ENCODE measurements around the gene PORCN.
"Not testable (repeated sequence)": the region's sequence is repeated elsewhere in the genome, so short reads cannot be mapped to it uniquely, and the experiment has no call there.

PORCN gene

GRCh38 chrX:48512371-48512935 lies 3.7 kb downstream of the PORCN start:
- no peak for DNase-seq (ENCODE audit: low spot score)

DNA sequence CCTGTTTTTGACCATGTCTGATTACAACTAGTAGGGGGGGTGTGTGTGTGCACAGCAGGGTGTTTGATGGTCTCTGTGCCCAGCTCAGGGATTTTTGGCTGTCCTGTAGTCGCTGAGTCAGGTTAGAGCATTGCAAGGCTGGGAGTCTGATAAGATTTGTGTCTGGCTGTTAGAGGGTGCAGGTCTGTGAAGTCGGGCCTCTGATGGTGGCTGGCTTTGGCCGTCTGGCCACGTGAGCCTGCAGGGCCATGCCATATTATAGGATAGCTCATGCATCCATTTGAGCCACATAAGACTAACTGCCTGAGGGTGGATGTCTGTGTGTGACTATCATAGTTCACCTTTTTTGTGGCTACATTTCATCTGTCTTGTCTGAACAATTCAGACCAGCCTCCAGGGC lies 4.9 kb downstream of the PORCN start:
- DNase-seq (ENCODE audit: low spot score): no peak

DNA sequence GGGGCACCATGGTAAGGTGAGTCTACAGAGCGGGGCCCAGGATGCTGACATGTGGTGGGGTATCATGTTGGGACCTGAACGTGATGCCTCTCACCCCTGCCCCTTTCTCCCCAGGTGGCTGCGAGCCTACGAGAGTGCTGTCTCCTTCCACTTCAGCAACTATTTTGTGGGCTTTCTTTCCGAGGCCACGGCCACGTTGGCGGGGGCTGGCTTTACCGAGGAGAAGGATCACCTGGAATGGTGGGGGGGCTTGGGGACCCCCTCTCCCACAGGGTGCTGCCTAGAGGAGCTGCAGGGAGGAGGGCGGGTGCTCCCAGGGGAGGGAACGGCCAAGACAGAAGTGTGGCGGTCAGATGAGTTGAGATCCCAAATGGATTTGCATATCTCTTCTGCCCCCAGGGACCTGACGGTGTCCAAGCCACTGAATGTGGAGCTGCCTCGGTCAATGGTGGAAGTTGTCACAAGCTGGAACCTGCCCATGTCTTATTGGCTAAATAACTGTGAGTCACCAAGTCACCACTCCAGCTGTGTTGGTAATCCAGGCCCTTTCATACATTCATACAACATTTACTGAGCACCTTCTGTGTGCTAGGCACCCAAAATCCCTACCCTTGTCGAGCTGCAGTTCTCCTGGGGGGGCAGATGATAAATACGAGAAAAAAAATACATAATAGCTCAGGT lies 5.5 kb downstream of the PORCN start:
- DNase-seq (ENCODE audit: low spot score): no peak

DNA sequence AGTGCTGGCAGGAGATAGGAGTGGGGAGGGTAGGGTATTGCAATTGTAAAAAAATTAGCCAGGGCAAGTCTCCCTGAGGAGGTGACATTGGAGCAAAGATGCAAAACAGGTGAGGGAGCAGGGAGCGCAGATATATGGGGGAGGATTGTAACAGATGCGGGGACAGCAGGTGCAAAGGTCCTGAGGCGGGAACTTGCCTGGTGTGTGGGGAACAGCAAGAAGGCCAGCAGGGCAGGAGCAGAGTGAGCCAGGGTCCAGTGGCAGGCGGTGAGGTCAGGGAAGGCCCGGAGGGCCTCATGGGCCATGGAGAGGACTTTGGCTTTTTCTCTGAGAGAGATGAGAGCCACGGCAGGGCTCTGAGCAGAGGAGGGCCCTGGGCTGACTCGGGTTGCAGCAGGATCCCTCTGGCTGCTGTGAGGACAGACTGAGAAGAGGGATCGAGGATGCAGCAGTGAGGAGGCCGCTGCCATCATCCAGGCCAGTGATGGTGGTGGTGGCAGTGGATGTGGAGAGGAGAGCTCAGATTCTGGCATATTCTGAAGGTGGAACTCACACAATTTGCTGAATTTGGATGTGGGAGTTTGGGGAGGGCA lies 6.2 kb downstream of the PORCN start:
- DNase-seq (ENCODE audit: low spot score): no peak

DNA sequence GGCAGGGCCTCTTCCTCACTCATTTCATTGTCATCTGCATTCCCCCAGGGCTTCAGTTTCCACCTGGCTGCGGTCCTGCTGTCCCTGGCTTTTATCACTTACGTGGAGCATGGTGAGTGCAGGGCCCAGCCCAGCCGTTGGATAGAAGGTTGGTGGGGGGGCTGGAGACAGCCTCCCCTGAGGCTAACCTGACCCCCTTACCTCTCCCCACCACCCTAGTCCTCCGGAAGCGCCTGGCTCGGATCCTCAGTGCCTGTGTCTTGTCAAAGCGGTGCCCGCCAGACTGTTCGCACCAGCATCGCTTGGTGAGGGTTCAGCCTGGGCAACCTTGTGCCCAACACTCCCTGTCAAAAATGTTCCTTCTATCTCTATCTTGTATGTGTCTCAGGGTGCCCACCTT lies 7.0 kb downstream of the PORCN start:
- no peak for DNase-seq (ENCODE audit: low spot score)

DNA sequence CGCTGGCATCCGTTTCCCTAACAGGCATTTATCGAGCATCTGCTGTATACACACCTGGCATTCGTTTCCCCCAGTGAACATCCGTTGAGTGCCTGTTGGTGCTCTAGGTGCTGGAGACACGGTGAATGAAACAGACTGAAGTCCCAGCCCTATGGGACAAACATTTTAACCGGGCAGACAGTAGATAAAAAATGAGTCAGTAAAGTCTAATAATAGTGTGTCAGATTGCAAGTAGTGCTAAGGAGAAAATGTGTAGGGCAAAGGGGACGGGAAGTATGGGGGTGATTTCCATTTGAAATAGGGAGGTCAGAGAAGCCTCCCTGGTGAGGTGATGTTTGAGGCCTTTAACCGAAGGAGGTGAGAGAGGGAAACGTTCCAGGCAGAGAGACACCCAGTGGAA lies 7.5 kb downstream of the PORCN start:
- no peak for DNase-seq (ENCODE audit: low spot score)

DNA sequence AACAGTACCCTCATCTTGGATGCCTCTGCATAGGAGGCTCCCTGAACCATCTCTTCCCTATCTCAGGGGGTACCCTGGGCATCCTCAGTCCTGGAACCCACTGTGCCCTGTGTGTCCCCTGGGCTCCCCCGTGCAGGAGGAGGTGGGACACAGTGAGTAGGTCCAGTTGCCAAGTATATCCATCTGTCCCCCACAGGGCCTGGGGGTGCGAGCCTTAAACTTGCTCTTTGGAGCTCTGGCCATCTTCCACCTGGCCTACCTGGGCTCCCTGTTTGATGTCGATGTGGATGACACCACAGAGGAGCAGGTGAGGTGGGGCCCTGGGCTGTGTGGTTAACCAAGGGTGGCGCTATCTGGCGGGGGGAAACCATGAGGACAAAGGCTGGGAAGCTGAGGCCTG lies 8.2 kb downstream of the PORCN start:
- DNase-seq (ENCODE audit: low spot score): no peak

- DNase-seq (ENCODE audit: low spot score): not testable (repeated sequence)
These were observed 10.7 kb downstream of the PORCN start for GRCh38 chrX:48519481-48519880.

DNA sequence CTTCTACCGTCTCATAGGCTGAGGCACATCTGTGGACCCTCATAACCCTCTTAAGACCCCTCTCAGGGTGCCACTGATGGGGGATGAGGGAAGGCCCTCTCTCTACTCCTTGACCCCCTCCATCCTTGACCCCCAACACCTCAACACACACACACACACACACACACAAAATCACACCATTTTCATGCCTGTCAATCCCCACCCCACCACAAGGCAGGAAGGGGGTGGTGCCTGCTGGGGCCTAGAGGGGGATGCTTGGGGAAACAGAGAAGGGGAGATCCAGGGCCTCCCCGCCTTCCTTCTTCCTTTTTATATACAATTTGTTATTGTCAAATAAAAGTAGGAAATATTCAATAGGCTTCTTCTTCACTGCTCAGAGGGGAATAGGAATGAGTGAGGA lies 11.7 kb downstream of the PORCN start:
- DNase-seq (ENCODE audit: low spot score): no peak

DNA sequence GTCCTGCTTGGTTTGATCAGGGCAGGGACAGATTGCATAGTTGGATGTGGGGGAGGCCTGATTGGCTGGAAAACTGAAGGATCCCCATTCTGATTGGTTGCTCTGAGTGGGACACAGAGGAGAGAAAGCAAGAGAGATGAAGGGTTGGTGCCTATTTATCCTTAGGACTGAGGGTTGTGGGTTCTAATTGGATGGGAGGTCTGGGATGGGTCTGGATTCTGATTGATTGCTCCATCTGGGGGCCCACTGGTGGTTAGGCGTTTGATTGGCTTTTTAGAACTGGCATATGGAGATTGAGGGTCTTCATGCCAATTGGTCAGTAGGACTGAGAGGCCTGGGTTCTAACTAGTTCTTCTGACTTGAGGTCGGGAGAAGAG lies 12.2 kb downstream of the PORCN start:
- no peak for DNase-seq (ENCODE audit: low spot score)

DNA sequence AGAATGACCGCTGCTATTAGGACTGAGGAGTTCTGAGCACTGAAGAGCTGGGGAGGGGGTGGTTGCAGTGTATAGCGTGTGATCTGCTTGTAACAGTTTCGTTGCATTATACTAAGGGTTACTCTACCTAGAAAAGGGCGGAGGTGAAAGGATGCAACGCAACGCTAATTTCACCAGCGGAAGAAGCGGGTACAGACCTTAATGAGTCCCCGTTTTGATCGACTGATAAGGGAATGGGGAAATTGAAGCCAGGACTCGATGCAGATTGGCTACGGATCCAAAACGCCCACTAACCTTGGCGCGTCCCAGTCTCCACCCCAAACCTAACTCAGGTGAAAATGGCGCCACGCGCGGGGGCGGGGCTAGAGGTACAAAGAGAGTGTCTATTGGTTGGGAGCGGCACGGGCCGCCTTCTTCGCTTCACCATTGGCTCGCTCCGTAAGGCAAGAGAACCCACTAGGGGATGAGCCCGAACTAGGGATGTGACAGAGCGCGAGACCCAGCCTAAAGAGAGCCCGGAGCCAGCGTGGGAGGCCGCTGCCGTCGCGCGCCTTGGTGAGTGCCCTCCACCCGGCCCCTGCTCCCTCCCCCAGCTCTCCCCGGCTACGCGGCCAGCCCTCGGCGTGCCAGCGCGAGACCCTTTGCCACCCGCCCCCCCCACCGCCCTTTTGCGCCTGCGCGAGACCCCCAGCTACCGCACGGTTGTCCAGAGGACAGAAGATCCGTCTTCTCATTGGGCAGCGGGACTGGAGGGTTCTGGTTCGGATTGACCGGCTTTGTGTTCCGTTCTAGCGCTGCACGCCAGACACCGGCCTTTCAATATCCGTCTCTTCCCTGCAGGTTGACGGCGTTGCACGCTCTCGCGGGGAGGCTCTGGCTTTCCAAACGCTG lies 12.8 kb downstream of the PORCN start, which contains the start of gene EBP:
Gene EBP (plus strand): TSS at position 456 of the 891 bp plus-strand sequence. CDS start 1,964 bp downstream, outside the sequence.
- DNase-seq (ENCODE audit: low spot score): peak; percentile 96

- no peak for DNase-seq (ENCODE audit: low spot score)
These were observed 13.5 kb downstream of the PORCN start for GRCh38 chrX:48522291-48522690.

- DNase-seq (ENCODE audit: low spot score): no peak
These were observed 14.9 kb downstream of the PORCN start for GRCh38 chrX:48523682-48524081.

DNA sequence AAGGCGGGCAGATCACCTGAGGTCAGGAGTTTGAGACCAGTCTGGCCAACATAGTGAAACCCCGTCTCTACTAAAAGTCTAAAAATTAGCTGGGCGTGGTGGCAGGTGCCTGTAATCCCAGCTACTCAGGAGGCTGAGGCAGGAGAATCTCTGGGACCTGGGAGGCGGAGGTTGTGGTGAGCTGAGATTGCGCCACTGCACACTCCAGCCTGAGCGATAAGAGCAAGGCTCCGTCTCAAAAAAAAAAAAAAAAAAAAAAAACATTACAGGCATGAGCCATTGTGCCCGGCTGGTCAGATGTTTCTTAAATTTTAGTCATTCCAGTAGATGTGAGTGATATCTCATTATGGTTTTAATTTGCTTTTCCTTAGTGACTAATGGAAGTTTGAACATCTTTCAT lies 17.1 kb downstream of the PORCN start:
- DNase-seq (ENCODE audit: low spot score): not testable (repeated sequence)

DNA sequence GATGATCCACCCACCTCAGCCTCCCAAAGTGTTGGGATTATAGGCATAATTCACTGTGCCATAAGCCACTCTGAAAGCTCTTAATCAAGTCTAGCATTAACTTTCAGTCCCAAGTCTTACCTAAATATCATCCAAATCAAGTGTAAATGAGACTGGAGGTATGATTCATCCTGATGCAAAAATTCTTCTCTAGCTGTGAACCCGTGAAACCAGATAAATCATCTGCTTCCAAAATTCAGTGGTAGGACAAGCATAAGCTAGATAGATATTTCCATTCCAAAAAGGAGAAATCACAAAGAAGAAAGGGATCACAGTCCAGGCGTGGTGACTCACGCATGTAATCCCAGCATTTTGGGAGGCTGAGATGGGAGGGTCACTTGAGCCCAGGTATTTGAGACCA lies 21.9 kb downstream of the PORCN start:
- DNase-seq (ENCODE audit: low spot score): no peak

GRCh38 chrX:48531358-48531959 lies 22.7 kb downstream of the PORCN start:
- DNase-seq (ENCODE audit: low spot score): no peak

GRCh38 chrX:48532161-48532560 lies 23.4 kb downstream of the PORCN start:
- no peak for DNase-seq (ENCODE audit: low spot score)

DNA sequence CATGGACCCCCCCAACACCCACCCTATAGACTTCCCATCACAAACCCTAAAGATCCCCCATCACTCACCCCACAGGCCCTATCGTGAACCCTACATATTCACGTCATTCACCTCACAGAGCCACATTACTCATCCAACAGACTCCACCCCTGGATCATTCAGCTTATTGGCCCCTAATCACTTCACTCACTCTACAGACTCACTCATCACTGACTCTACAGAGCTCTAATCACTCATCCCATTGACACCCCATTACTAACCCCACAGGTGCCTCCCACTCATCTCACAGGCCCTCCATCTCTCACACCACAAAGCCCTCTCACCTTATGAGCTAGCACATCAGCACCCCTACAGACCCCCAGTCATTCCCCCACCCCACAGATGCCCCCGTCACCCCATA lies 24.4 kb downstream of the PORCN start:
- DNase-seq (ENCODE audit: low spot score): no peak

DNA sequence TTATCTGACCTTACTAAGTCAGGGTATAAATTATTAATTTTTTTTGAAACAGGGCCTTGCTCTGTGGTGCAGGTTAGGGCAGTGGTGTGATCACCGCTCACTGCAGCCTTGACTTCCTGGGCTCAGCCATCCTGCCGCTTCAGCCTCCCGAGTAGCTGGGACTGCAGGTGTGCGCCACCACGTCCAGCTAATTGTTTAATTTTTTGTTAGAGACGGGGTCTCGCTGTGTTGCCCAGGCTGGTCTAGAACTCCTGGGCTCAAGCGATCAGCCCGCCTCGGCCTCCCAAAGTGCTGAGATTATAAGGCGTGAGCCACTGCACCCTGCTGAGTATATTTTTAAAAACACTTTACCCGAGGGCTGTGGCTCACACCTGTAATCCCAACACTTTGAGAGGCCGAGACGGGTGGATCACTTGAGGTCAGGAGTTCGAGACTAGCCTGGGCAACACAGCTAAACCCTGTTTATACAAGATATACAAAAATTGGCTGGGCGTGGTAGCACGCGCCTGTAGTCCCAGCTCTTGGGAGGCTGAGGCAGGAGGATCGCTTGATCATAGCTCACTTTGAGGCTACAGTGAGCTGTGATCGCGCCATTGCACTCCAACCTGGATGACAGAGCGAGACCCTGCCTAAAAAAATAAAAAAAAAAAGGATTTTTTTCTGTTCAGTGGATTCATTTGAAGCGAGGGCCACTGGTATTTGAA lies 30.0 kb downstream of the PORCN start:
- DNase-seq (ENCODE audit: low spot score): no peak

DNA sequence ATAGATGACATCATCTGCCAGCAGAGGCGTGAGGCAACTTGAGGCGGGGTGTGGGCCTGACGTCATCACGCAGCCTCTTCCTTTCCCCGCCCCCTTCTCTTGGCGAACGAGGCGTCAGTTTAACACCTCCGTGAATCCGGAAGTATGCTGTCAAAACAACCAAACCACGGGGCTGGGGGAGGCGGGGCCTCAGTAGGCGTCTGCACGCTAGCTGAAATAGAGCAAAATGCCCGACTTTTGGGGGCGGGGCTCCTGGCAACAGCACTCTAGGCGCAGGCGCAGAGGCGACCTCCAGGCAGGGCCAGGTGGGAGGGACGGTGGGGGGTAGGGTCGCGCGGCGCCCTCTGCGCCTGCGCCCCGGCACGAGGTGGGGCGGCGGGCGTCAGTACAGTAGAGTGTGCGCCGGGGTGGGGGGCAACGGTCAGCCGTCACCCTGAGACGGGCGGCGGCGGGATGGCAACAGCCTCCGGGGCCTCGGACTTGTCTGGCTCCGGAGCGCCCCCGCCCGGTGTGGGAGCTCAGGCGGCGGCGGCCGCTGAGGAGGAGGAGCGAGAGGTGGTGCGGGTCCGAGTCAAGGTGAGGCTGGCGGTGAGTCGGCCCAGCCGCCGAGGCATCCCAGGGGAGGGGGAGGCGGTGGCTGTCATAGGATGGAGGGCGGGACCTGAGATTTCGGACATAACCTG lies 30.7 kb downstream of the PORCN start, which contains the start of gene TBC1D25:
Gene TBC1D25 (plus strand): TSS at position 370 of the 683 bp plus-strand sequence. CDS start 84 bp downstream, at position 454.
- peak; percentile 97 for DNase-seq (ENCODE audit: low spot score)

DNA sequence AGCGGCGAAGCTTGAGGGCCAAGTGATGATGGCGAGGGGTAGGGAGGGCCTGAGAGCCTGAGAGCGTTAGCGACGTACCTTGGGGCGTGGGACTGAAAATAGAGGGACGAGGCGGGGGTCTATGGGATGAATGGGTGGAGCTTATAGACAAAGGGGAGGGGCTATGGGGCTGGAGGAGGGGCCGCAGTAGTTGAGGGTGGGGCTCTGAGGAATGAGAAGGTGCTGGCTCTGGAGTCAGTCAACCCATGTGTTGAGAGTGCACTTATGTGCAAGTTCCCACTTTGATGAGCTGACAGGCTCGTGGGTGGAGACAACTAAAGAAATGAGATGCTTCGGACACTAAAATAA lies 31.2 kb downstream of the PORCN start:
- DNase-seq (ENCODE audit: low spot score): no peak
